Omental fat pad (tissue), 4 donors: ENCODE data around the gene GUSB. TPM values are rescaled to one million over a fixed set of nuclear protein-coding genes. Genes with fewer than 3 reads are reported as not detected.

Source experiments
- ATAC-seq: fragments of 150-250 bp; one replicate; pipeline ENCODE4 v1.9.1; 2016; ENCODE audit warnings: mild to moderate bottlenecking, moderate library complexity; ENCODE audit not compliant: low FRiP score
- DNase-seq: peaks from one replicate; pipeline ENCODE4 v3.0.0-alpha.2; 2019; ENCODE audit warnings: low spot score
- total RNA-seq, 4 donors: library from RNA; depleted of rRNA; stranded (reverse); fragments of >200 nt; gene quantifications; one replicate each; pipeline ENCODE4 v1.1.0, GENCODE V29; 2016
- TF ChIP-seq, protein P1 (sequence below), 3 donors: fragments of 450-650 bp; IDR thresholded peaks; one replicate each; pipeline ENCODE4 v1.5.1; 2016 to 2017; ENCODE audit warnings: antibody characterized with exemption in 3 of 3, mild to moderate bottlenecking in 3 of 3, moderate library complexity in 2 of 3

Gene GUSB
- total RNA-seq, 4 donors from 2014 or later: 20.2 to 45.7 (median 33.1) TPM

GRCh38 chr7:65979583-65980477 lies 2.2 kb downstream of the GUSB start:
- no peak for ATAC-seq
- TF ChIP-seq, protein P1, sequence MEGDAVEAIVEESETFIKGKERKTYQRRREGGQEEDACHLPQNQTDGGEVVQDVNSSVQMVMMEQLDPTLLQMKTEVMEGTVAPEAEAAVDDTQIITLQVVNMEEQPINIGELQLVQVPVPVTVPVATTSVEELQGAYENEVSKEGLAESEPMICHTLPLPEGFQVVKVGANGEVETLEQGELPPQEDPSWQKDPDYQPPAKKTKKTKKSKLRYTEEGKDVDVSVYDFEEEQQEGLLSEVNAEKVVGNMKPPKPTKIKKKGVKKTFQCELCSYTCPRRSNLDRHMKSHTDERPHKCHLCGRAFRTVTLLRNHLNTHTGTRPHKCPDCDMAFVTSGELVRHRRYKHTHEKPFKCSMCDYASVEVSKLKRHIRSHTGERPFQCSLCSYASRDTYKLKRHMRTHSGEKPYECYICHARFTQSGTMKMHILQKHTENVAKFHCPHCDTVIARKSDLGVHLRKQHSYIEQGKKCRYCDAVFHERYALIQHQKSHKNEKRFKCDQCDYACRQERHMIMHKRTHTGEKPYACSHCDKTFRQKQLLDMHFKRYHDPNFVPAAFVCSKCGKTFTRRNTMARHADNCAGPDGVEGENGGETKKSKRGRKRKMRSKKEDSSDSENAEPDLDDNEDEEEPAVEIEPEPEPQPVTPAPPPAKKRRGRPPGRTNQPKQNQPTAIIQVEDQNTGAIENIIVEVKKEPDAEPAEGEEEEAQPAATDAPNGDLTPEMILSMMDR (IDR thresholded peaks at IDR 0.05): no peak
- no peak for DNase-seq

- DNase-seq: no peak
- TF ChIP-seq, protein P1 (IDR thresholded peaks at IDR 0.05): no peak
- no peak for ATAC-seq
These were observed 3.0 kb downstream of the GUSB start for GRCh38 chr7:65978891-65979582.

GRCh38 chr7:65976659-65977196 lies 5.3 kb downstream of the GUSB start:
- ATAC-seq: no peak
- TF ChIP-seq, protein P1 (IDR thresholded peaks at IDR 0.05): no peak
- no peak for DNase-seq

GRCh38 chr7:65975814-65976445 lies 6.1 kb downstream of the GUSB start:
- no peak for ATAC-seq
- DNase-seq: no peak
- TF ChIP-seq, protein P1 (IDR thresholded peaks at IDR 0.05): no peak

- DNase-seq (no peak), ATAC-seq (no peak)
- TF ChIP-seq, protein P1 (IDR thresholded peaks at IDR 0.05): no peak
These were observed 7.1 kb downstream of the GUSB start for GRCh38 chr7:65974876-65975275.

- ATAC-seq: no peak
- no peak for DNase-seq
- TF ChIP-seq, protein P1 (IDR thresholded peaks at IDR 0.05): no peak
These were observed 7.7 kb downstream of the GUSB start for GRCh38 chr7:65974191-65974801.
